Measurements from ENCODE around the gene FZR1.

DNA sequence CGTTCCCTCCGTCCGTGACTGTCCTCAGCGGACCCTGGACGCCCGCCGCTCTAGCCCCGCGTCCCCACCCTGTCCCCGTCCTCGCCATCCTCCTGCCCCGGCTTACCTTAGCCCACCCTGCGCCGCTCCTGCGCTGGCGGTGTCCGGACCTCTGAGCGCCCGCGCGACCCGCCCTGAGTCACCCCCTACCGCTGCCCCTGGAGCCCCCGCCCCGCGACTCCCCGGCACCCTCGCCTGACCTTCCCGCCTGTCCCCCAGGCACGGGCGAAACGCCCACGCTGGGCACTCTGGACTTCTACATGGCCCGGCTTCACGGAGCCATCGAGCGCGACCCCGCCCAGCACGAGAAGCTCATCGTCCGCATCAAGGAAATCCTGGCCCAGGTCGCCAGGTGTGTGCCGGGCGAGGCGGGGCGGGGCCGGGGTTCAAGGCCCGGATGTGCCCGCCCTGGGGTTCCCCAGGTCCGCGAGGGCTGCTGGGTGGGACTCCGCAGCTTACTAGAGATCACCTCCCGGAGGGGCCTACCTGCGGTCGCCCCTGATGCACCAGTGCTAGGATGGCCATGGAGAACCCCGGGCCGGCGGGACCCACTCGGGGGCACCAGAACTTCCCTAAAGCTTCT lies 71.7 kb downstream of the FZR1 start:
- TF ChIP-seq, protein P1, sequence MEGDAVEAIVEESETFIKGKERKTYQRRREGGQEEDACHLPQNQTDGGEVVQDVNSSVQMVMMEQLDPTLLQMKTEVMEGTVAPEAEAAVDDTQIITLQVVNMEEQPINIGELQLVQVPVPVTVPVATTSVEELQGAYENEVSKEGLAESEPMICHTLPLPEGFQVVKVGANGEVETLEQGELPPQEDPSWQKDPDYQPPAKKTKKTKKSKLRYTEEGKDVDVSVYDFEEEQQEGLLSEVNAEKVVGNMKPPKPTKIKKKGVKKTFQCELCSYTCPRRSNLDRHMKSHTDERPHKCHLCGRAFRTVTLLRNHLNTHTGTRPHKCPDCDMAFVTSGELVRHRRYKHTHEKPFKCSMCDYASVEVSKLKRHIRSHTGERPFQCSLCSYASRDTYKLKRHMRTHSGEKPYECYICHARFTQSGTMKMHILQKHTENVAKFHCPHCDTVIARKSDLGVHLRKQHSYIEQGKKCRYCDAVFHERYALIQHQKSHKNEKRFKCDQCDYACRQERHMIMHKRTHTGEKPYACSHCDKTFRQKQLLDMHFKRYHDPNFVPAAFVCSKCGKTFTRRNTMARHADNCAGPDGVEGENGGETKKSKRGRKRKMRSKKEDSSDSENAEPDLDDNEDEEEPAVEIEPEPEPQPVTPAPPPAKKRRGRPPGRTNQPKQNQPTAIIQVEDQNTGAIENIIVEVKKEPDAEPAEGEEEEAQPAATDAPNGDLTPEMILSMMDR (IDR thresholded peaks at IDR 0.05), result no peak
- no peak for TF ChIP-seq POLR2AphosphoS5 (IDR thresholded peaks at IDR 0.05)
- no peak for TF ChIP-seq EP300 (IDR thresholded peaks at IDR 0.05)
